Activated CD8-positive, alpha-beta memory T cell treated with anti-CD3 and anti-CD28 coated beads for 1 hour (primary cell): ENCODE results near the gene HTR4.
"Not testable (repeated sequence)": the region's sequence is repeated elsewhere in the genome, so short reads cannot be mapped to it uniquely, and the experiment has no call there.

ENCODE experiments used
- DNase-seq, 2 donors: peaks; one replicate each; pipeline ENCODE4 v3.0.0-alpha.2; 2020; ENCODE audit warnings: low read depth in 1 of 2; ENCODE audit errors: extremely low read depth in 1 of 2

Gene HTR4

GRCh38 chr5:148540647-148541046 is 113.7 kb downstream of the HTR4 start:
- no peak for DNase-seq

DNA sequence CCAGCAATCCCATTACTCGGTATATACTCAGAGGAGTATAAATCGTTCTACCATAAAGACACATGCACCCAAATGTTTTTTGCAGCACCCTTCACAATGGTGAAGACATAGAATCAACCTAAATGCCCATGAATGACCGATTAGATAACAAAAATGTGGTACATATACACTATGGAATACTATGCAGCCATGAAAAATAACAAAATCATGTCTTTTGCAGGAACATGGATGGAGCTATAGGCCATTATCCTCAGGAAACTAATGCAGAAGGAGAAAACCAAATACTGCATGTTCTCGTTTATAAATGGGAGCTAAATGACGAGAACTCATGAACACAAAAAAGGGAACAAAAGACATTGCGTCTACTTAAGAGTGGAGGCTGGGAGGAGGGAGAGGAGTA is 114.5 kb downstream of the HTR4 start:
- DNase-seq: no peak

DNA sequence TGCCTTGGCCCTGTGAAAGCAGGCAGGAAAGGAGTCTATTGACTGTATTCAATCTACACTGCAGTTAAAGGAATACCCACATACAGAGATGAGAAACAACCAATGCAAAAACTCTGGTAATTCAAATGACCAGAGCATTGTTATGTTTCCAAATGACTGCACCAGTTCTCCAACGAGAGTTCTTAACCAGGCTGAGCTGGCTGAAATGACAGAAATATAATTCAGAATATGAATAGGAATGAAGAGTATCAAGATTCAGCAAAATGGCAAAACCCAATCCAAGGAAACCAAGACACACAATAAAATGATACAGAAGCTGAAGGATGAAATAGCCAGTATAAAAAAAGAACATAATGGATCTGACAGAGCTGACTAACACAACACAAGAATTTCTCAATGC is 119.1 kb downstream of the HTR4 start:
- no peak for DNase-seq

DNA sequence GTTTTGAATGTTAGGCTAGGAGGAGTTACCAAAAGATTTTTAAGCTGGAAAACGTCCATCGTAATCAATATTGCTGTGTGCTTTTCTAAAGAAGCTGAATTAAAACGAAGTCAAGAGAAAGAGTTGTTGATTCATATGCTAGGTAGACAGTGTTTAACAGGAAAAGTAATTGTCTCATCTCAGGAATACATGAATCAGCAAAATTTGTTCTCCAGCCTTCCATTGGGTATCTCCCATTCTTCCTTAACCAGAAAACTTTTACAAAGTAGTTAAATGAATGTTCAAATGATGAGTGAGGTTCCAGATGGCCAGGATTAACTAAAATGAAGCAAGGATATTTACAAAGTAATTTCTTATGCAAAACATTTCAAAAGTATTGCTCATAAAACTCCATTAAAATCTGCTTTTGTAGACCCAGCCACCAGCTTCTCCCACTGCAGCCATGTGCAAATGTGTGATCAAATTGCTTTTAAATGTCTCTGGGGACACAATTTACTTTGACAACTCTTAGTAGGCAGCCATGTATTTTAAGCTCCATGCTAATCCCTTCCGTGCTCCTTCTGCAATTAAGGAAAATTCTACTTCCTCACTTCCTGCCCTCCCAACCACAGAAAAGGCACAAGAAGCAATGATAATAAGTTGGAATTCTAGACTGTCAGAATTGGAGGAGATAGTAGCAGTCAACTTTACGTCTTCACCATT is 121.2 kb downstream of the HTR4 start:
- DNase-seq: no peak

DNA sequence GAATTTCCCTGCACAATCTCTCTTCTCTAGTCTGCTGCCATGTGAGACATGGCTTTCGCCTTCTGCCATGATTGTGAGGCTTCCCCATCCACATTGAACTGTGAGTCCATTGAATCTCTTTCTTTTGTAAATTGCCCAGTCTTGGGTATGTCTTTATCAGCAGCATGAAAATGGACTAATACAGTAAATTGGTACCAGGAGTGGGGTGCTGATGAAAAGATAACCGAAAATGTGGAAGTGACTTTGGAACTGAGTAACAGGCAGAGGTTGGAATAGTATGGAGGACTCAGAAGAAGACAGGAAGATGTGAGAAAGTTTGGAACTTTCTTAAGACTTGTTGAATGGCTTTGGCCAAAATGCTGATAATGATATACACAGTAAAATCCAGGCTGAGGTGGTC is 124.9 kb downstream of the HTR4 start:
- DNase-seq: not testable (repeated sequence)

GRCh38 chr5:148524721-148525120 is 129.6 kb downstream of the HTR4 start:
- DNase-seq: no peak

- no peak for DNase-seq
Observed at GRCh38 chr5:148523139-148523538, 131.2 kb downstream of the HTR4 start.

GRCh38 chr5:148515460-148515859 is 138.9 kb downstream of the HTR4 start:
- no peak for DNase-seq

- DNase-seq: no peak
Observed at GRCh38 chr5:148514344-148514743, 140.0 kb downstream of the HTR4 start.

- no peak for DNase-seq
Observed at GRCh38 chr5:148512498-148512897, 141.8 kb downstream of the HTR4 start.

- no peak for DNase-seq
Observed at GRCh38 chr5:148511810-148512347, 142.4 kb downstream of the HTR4 start.

DNA sequence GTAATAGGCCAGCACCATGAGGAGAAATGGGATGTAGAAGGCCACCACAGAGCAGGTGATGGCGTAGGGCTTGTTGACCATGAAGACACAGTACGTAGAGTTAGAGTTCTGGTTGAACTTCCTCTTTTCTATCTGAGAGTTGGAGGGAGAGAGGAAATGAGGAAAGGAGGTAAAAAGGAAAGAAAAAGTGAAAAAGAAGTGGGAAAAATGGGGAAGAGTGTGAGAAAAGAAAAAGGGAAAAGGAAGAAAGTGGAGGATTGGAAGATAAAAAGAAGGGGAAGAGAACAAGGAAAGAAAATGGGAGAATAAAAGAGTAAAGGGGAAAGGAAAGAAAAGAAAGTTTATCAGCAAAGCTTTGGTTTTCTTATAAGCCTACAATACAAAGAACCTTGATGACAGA is 144.4 kb downstream of the HTR4 start:
- no peak for DNase-seq

GRCh38 chr5:148507648-148508047 is 146.7 kb downstream of the HTR4 start:
- DNase-seq: no peak

DNA sequence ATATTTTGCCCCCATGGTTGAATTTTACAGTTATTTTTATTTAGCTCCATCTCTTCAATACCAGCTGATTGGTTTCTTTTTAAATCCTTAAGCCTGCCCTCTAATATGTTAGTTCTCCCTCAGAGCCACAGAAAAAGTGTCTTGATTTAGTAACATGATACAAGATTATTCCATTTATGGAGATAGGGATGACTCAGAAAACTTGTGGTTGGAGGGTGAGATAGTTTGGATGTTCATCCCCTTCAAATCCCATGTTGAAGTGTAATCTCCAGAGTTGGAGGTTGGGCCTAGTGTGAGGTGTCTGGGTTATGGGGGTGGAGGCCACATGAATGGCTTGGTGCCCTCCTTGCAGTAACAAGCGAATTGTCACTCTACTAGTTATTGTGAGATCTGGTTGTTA is 154.9 kb downstream of the HTR4 start:
- no peak for DNase-seq

DNA sequence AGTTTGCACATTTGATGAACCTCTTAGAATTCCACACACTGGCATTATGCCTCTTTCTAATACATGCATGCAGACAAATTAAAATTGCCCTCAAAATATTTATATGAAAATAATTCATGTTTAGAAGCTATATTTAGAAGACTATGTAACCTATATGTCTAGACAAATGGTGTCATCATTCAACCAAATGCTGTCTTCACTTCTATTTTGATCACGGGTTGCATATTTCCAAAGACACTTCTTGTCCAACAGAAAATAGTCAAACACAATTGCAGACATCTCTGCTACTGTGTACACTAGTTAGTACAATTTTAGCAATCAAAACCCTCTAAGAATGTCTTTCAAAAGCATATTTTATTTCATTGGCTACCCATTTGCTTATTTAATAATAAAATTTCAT is 156.6 kb downstream of the HTR4 start:
- no peak for DNase-seq

GRCh38 chr5:148492351-148492750 is 162.0 kb downstream of the HTR4 start:
- no peak for DNase-seq

DNA sequence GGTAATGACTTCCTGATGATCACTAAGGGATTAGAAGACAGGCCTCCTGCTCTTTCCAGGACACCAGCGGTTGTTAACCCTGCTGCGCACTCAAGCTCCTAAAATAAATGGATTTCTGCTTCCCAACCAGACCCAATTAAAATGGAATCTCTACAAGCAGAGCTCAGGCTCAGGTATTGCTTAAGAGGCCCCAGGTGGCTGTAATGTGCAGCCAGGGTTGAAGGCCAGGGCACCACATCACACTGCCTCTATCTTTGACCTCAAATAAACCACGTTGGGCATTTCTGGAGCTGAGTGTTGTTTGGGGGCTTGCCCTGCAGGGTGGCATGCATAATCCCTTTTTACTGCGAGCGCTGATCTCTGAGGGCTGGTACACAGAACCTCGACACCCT is 162.5 kb downstream of the HTR4 start:
- DNase-seq: no peak

- no peak for DNase-seq
Observed at GRCh38 chr5:148491015-148491792, 163.1 kb downstream of the HTR4 start.

DNA sequence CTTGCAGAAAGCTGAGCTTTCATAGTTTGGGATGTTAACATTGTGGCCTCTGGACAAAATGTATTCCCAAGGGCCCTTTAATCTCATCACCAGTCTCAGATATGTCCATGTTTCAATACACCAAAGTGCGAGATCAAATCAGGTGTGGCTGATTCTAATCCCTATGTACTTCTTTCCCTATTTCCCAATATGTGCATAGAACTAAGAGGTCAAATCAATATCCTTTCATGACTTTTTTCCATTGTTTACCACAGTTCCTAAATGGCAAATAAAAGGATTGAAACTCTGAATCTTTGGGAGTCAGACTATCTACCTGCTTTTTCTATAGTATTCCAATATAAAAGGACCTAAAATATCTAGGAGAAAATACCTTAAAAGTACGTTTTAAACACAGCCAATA is 165.6 kb downstream of the HTR4 start:
- DNase-seq: no peak

DNA sequence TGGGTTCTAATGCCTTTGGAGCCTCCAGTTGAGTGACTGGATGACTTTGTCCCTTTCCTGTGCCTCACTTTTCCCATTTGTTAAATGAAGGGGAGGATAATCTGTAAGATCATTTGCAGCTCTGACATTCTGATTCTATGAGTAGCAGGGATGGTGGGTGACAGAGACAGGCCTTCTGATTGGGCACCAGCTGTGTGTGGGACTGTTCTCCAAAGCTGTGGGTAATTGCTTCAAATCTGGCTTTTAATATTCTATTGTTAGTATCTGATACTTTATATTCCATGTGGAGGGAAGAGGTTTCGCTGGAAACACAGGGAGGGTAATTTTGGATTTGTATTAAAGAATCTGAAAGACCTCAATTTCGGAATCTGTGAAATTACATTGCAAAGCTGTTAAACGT is 167.9 kb downstream of the HTR4 start:
- DNase-seq: no peak

- DNase-seq: no peak
Observed at GRCh38 chr5:148484651-148485050, 169.7 kb downstream of the HTR4 start.

DNA sequence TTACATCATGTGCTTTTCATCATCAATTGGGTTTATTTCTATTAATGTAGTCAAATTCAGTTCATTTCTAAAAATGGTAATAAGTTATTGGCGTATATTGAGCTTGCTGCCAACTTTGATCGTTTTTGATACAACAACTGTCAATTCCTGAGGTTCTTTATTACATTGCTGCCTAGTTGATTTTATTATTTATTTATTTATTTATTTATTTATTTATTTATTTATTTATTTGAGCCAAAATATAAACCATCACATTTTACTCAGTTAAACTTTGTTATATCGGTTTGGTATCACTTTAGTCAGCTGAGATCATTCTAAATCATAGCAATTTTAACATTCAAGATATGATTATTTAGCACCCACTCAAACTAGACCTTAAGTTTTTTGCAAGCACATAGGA is 170.6 kb downstream of the HTR4 start:
- DNase-seq: no peak
